Measurements from ENCODE around the gene EIF4A3. TPM values are rescaled to one million over a fixed set of nuclear protein-coding genes. Genes with fewer than 3 reads are reported as not detected.

EIF4A3 gene
- total and polyA plus RNA-seq, 9 of the 15 experiments (the other 6 are each of a cell fraction or from before 2014, with no cell fraction given) = 62.7 to 171 (median 127) TPM

GRCh38 chr17:80190716-80191115 lies 43.8 kb upstream of the EIF4A3 start:
- intact Hi-C loops (cut with micrococcal nuclease) (loop anchor here (5.0 kb wide), 1 partner anchor 108 kb away; no protein-coding TSS in a partner anchor), in situ Hi-C loops (cut with MboI) (loop anchor here (10.0 kb wide), 1 partner anchor 794 kb away; no protein-coding TSS in a partner anchor)
- BruUV-seq (replicated peaks) = no TSS peak
- CTCF ChIA-PET (ENCODE audit: low intra/inter-chr PET ratio) = no interaction called here
- FAIRE-seq = no peak
- no peak overlapping the region for H3K4me2 ChIP-seq (ENCODE audit: insufficient read depth, low read length)
- no peaks in the 10 kb centered on the region for H4K20me1 ChIP-seq (replicated peaks; ENCODE audit: control insufficient read depth, insufficient read depth, low read length)
- no peak overlapping the region for H3K27ac ChIP-seq (ENCODE audit: extremely low read depth, low read depth, low read length)
- H3K9me3 ChIP-seq (replicated peaks; ENCODE audit: control insufficient read depth, insufficient read depth, low read depth, low read length) = no peaks in the 10 kb centered on the region; the same call in 1 of the 2 replicates
- H3K9ac ChIP-seq (ENCODE audit: insufficient read depth in 1 of 2, low read depth in 2 of 2, low read length in 2 of 2) = no peak overlapping the region
- no peaks in the 10 kb centered on the region for H3K36me3 ChIP-seq (ENCODE audit: control insufficient read depth, insufficient read depth, low read length)
- WGBS (ENCODE audit: insufficient coverage, low coverage, missing lambda C conversion rate) = 10% methylated on average over 7 of the region's 10 CpGs
- H3K9me1 ChIP-seq (ENCODE audit: control insufficient read depth, insufficient read depth, low read length) = no peaks in the 10 kb centered on the region
- DNase-seq (ENCODE audit: extremely low read depth in 1 of 4, low spot score in 3 of 4) = no peak
- H3K4me1 ChIP-seq (replicated peaks in 1 of 2; ENCODE audit: control insufficient read depth in 2 of 2, insufficient read depth in 2 of 2, low read length in 2 of 2) = peaks cover 0 to 31% of the 10 kb centered on the region in 2 experiments; a peak in 3 of 5 replicates
- POLR2A ChIA-PET = interaction anchor here (0.6 to 1.3 kb wide), 4 partner anchors 10 to 109 kb away, joined by 4 to 5 read pairs (median 4); no protein-coding TSS in a partner anchor
- H3K79me2 ChIP-seq (ENCODE audit: control insufficient read depth, insufficient read depth, low read length) = no peaks in the 10 kb centered on the region
- no peak for TF ChIP-seq POLR2G (IDR thresholded peaks at IDR 0.05; ENCODE audit: low read depth, low read length)
- peaks cover 78 to 100% of the 10 kb centered on the region in 2 experiments for H3K27me3 ChIP-seq (ENCODE audit: control insufficient read depth in 2 of 2, insufficient read depth in 2 of 2, low read length in 2 of 2)
- H2AFZ ChIP-seq (ENCODE audit: low read depth, low read length) = no peak overlapping the region
- H3K4me3 ChIP-seq = no peak overlapping the region
- no peak for ATAC-seq

- H3K27me3 ChIP-seq (ENCODE audit: control insufficient read depth in 2 of 2, insufficient read depth in 2 of 2, low read length in 2 of 2) = peaks cover 76 to 95% of the 10 kb centered on the region in 2 experiments
- no peak for DNase-seq (ENCODE audit: extremely low read depth in 1 of 4, low spot score in 3 of 4)
- intact Hi-C loops (cut with micrococcal nuclease) (loop anchor here (5.0 to 10.0 kb wide), 2 partner anchors 85 to 107 kb away; partner anchors contain the start of gene GAA), in situ Hi-C loops (cut with MboI) (loop anchor here (10.0 kb wide), 1 partner anchor 795 kb away; no protein-coding TSS in a partner anchor)
- H3K36me3 ChIP-seq (ENCODE audit: control insufficient read depth, insufficient read depth, low read length) = no peaks in the 10 kb centered on the region
- no peaks in the 10 kb centered on the region; the same call in 1 of the 2 replicates for H3K9me3 ChIP-seq (replicated peaks; ENCODE audit: control insufficient read depth, insufficient read depth, low read depth, low read length)
- H3K4me1 ChIP-seq (replicated peaks in 1 of 2; ENCODE audit: control insufficient read depth in 2 of 2, insufficient read depth in 2 of 2, low read length in 2 of 2) = peaks cover 0 to 25% of the 10 kb centered on the region in 2 experiments; a peak in 3 of 5 replicates
- H3K9ac ChIP-seq (ENCODE audit: insufficient read depth in 1 of 2, low read depth in 2 of 2, low read length in 2 of 2) = peak overlapping the region in 1 of 2 experiments; percentile 36; a peak in 2 of 4 replicates
- H3K4me2 ChIP-seq (ENCODE audit: insufficient read depth, low read length) = no peak overlapping the region
- no peak overlapping the region for H3K4me3 ChIP-seq
- WGBS (ENCODE audit: insufficient coverage, low coverage, missing lambda C conversion rate) = 10% methylated on average over 21 of the region's 23 CpGs
- no peaks in the 10 kb centered on the region for H4K20me1 ChIP-seq (replicated peaks; ENCODE audit: control insufficient read depth, insufficient read depth, low read length)
- H3K27ac ChIP-seq (ENCODE audit: extremely low read depth, low read depth, low read length) = no peak overlapping the region
- BruUV-seq (replicated peaks) = no TSS peak
- ChIA-PET CTCF (ENCODE audit: low intra/inter-chr PET ratio) (no interaction called here), POLR2A (no interaction called here)
- H2AFZ ChIP-seq (ENCODE audit: low read depth, low read length) = no peak overlapping the region
- FAIRE-seq = no peak
- no peaks in the 10 kb centered on the region for H3K79me2 ChIP-seq (ENCODE audit: control insufficient read depth, insufficient read depth, low read length)
- ATAC-seq = no peak
- no peaks in the 10 kb centered on the region for H3K9me1 ChIP-seq (ENCODE audit: control insufficient read depth, insufficient read depth, low read length)
- TF ChIP-seq ZNF23 (CRISPR knock-in tag; IDR thresholded peaks at IDR 0.05) (no peak), ZNF143 (CRISPR knock-in tag; IDR thresholded peaks at IDR 0.05) (no peak), RFX5 (IDR thresholded peaks at IDR 0.05; ENCODE audit: low read depth, low read length) (no peak), BCL6 (CRISPR knock-in tag; IDR thresholded peaks at IDR 0.05) (no peak), AFF4 (CRISPR knock-in tag; IDR thresholded peaks at IDR 0.05) (no peak), MED1 (CRISPR knock-in tag; IDR thresholded peaks at IDR 0.05; ENCODE audit: borderline replicate concordance) (no peak), SMARCA5 (IDR thresholded peaks at IDR 0.05) (no peak), EZH2 (IDR thresholded peaks at IDR 0.05; ENCODE audit: borderline replicate concordance, low read depth, low read length) (0 out of 2 replicates have a peak, but pooled peaks have one; percentile 36)
Measured at GRCh38 chr17:80189611-80190010, 42.7 kb upstream of the EIF4A3 start.
